ENCODE measurements around the gene LRRK1. TPM values are rescaled to one million over a fixed set of nuclear protein-coding genes. Genes with fewer than 3 reads are reported as not detected.

The LRRK1 gene
- total and polyA plus RNA-seq, 2 of the 13 experiments (the other 11 are each of a cell fraction or from before 2014, with no cell fraction given) = 0.13 to 1.2 TPM

DNA sequence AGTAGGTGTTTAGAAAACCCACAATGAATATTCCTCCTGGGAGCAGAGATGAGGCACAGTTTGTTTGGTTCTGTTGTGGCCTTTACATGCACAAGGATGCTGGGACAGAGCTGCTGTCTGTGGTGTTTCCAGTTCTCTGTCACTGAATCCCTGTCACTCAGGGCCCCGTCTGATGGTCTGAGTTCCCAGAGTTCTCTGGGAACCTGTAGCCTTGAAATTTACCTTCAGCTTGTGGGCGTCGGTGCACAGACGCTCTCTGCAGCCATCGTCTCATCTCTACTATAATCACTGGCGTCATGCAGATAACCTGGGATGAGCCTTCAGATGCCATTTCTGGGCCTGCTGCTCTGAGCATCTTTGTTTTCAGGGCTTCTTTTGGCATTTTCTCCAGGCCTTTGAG, 81.9 kb downstream of the LRRK1 start (continued):
- TF ChIP-seq CENPX (CRISPR knock-in tag; IDR thresholded peaks at IDR 0.05) = no peak

DNA sequence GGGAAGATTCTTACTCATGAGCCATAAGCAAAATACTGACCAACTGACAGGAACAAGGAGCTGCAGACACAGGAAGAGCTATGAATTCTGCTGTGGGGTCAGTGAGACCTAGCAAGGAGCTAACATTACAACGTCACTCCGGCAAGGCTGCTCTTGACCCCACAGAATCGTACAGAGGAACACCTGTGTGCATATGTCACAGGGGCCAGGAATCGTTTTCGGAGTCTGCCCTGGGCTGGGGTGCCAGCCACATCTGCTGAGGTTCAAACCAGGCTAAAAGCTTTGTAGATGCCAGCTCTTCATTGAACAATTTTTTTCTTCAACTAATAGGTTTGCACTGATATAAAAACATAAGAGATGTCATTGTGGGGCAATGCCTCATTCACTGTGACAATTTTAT, 82.6 kb downstream of the LRRK1 start:
- Histone ChIP-seq H3K9ac (ENCODE audit: insufficient read depth, low read depth, low read length) (no peak overlapping the region), H3K79me2 (ENCODE audit: insufficient read depth, low read length) (no peaks in the 10 kb centered on the region), H3K4me2 (ENCODE audit: low read depth, low read length) (no peak overlapping the region), H3K4me3 (replicated peaks in 1 of 3; ENCODE audit: insufficient read depth in 1 of 3, low read depth in 2 of 3, low read length in 3 of 3) (no peak overlapping the region), H4K20me1 (ENCODE audit: insufficient read depth, low read length) (no peaks in the 10 kb centered on the region), H3K9me3 (ENCODE audit: low read length) (0 out of 2 replicates have a peak, but pooled peaks cover 6% of the 10 kb centered on the region), H3K36me3 (replicated peaks in 1 of 2; ENCODE audit: control insufficient read depth in 1 of 2, insufficient read depth in 2 of 2, low read length in 2 of 2) (no peaks in the 10 kb centered on the region), H2AFZ (ENCODE audit: low read length) (no peak overlapping the region), H3K4me1 (ENCODE audit: insufficient read depth, low read length) (no peaks in the 10 kb centered on the region; the same call in 1 of the 2 replicates), H3K27me3 (ENCODE audit: control insufficient read depth in 1 of 2, insufficient read depth in 2 of 2, low read length in 2 of 2) (peaks cover 0 to 27% of the 10 kb centered on the region in 2 experiments; a peak in 4 of 5 replicates), H3K27ac (ENCODE audit: extremely low read length, insufficient read depth, low read length) (no peak overlapping the region)
- POLR2A ChIA-PET = no interaction called here
- 21% methylated on average over 4 of the region's 5 CpGs for WGBS (ENCODE audit: low lambda C conversion rate)
- DNase-seq (ENCODE audit: low spot score) (no peak), ATAC-seq (no peak), FAIRE-seq (no peak)
- BruUV-seq (replicated peaks) = no TSS peak
- CTCF ChIA-PET (ENCODE audit: low intra/inter-chr PET ratio, low total read pairs) = no interaction called here
- in situ Hi-C loops (cut with HindIII; ENCODE audit: extremely low pct_ligation_motif_present, low pct_unique_long_range_greater_than_20kb) (loop anchor here (25.0 kb wide), 1 partner anchor 339 kb away; no protein-coding TSS in a partner anchor), intact Hi-C loops (cut with micrococcal nuclease; ENCODE audit: unreplicated experiment) (no loop called here)
- no peak for TF ChIP-seq ZNF652 (CRISPR knock-in tag; IDR thresholded peaks at IDR 0.05; ENCODE audit: borderline replicate concordance, low read depth)
- no peak for TF ChIP-seq ZBTB1 (CRISPR knock-in tag; IDR thresholded peaks at IDR 0.05; ENCODE audit: borderline replicate concordance)
- TF ChIP-seq, protein P1, sequence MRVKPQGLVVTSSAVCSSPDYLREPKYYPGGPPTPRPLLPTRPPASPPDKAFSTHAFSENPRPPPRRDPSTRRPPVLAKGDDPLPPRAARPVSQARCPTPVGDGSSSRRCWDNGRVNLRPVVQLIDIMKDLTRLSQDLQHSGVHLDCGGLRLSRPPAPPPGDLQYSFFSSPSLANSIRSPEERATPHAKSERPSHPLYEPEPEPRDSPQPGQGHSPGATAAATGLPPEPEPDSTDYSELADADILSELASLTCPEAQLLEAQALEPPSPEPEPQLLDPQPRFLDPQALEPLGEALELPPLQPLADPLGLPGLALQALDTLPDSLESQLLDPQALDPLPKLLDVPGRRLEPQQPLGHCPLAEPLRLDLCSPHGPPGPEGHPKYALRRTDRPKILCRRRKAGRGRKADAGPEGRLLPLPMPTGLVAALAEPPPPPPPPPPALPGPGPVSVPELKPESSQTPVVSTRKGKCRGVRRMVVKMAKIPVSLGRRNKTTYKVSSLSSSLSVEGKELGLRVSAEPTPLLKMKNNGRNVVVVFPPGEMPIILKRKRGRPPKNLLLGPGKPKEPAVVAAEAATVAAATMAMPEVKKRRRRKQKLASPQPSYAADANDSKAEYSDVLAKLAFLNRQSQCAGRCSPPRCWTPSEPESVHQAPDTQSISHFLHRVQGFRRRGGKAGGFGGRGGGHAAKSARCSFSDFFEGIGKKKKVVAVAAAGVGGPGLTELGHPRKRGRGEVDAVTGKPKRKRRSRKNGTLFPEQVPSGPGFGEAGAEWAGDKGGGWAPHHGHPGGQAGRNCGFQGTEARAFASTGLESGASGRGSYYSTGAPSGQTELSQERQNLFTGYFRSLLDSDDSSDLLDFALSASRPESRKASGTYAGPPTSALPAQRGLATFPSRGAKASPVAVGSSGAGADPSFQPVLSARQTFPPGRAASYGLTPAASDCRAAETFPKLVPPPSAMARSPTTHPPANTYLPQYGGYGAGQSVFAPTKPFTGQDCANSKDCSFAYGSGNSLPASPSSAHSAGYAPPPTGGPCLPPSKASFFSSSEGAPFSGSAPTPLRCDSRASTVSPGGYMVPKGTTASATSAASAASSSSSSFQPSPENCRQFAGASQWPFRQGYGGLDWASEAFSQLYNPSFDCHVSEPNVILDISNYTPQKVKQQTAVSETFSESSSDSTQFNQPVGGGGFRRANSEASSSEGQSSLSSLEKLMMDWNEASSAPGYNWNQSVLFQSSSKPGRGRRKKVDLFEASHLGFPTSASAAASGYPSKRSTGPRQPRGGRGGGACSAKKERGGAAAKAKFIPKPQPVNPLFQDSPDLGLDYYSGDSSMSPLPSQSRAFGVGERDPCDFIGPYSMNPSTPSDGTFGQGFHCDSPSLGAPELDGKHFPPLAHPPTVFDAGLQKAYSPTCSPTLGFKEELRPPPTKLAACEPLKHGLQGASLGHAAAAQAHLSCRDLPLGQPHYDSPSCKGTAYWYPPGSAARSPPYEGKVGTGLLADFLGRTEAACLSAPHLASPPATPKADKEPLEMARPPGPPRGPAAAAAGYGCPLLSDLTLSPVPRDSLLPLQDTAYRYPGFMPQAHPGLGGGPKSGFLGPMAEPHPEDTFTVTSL (CRISPR knock-in tag; IDR thresholded peaks at IDR 0.05; ENCODE audit: borderline replicate concordance) = no peak
- TF ChIP-seq, protein P2, sequence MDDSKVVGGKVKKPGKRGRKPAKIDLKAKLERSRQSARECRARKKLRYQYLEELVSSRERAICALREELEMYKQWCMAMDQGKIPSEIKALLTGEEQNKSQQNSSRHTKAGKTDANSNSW (CRISPR knock-in tag; IDR thresholded peaks at IDR 0.05; ENCODE audit: borderline replicate concordance) = no peak
- no peak for TF ChIP-seq ZNF12 (CRISPR knock-in tag; IDR thresholded peaks at IDR 0.05)
- TF ChIP-seq, protein P3, sequence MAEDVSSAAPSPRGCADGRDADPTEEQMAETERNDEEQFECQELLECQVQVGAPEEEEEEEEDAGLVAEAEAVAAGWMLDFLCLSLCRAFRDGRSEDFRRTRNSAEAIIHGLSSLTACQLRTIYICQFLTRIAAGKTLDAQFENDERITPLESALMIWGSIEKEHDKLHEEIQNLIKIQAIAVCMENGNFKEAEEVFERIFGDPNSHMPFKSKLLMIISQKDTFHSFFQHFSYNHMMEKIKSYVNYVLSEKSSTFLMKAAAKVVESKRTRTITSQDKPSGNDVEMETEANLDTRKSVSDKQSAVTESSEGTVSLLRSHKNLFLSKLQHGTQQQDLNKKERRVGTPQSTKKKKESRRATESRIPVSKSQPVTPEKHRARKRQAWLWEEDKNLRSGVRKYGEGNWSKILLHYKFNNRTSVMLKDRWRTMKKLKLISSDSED (CRISPR knock-in tag; IDR thresholded peaks at IDR 0.05) = no peak
- no peak for TF ChIP-seq FOXA1 (IDR thresholded peaks at IDR 0.05)
- TF ChIP-seq FOXA1 (CRISPR knock-in tag; IDR thresholded peaks at IDR 0.05) = no peak
- TF ChIP-seq KLF11 (CRISPR knock-in tag; IDR thresholded peaks at IDR 0.05) = no peak
- TF ChIP-seq DNMT3B (CRISPR knock-in tag; conservative IDR thresholded peaks at IDR 0.05) = no peak
- no peak for TF ChIP-seq PCBP1 (IDR thresholded peaks at IDR 0.05; ENCODE audit: borderline replicate concordance, low read depth, low read length)
- TF ChIP-seq, protein P4, sequence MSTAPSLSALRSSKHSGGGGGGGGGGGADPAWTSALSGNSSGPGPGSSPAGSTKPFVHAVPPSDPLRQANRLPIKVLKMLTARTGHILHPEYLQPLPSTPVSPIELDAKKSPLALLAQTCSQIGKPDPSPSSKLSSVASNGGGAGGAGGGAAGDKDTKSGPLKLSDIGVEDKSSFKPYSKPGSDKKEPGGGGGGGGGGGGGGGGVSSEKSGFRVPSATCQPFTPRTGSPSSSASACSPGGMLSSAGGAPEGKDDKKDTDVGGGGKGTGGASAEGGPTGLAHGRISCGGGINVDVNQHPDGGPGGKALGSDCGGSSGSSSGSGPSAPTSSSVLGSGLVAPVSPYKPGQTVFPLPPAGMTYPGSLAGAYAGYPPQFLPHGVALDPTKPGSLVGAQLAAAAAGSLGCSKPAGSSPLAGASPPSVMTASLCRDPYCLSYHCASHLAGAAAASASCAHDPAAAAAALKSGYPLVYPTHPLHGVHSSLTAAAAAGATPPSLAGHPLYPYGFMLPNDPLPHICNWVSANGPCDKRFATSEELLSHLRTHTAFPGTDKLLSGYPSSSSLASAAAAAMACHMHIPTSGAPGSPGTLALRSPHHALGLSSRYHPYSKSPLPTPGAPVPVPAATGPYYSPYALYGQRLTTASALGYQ (CRISPR knock-in tag; IDR thresholded peaks at IDR 0.05) = no peak
